PC-3 (cell line): Measurements from ENCODE around the gene SLC35A5. TPM values are rescaled to one million over a fixed set of nuclear protein-coding genes. Genes with fewer than 3 reads are reported as not detected.

Experiments used
- ATAC-seq: fragments of 200-7000 bp; cut with Tn5 transposase; 2 replicates; pipeline ENCODE4 v1.9.1; 2020; ENCODE audit warnings: mild to moderate bottlenecking, moderate library complexity
- BruUV-seq: library from RNA; stranded (reverse); fragments of 400-500 nt; replicated peaks from 2 replicates; lab custom pipeline; 2021; lab: Mats Ljungman, UMichigan
- CTCF ChIA-PET: fragments of 300-600 bp; sonication (Branson Sonifier 250); formaldehyde crosslinking; loops from one replicate; lab custom pipeline; 2022; ENCODE audit warnings: antibody characterized with exemption; lab: Charles Lee
- POLR2A ChIA-PET: fragments of 300-600 bp; sonication (Branson Sonifier 250); formaldehyde crosslinking; loops from one replicate; lab custom pipeline; 2022; ENCODE audit warnings: antibody characterized with exemption; ENCODE audit not compliant: unreplicated experiment; lab: Charles Lee
- DNase-seq: peaks from one replicate; pipeline ENCODE4 v3.0.0-alpha.2; 2015
- H2AFZ ChIP-seq: fragments of 300-600 bp; sonication (generic); 2 replicates; pipeline ENCODE4 v1.6.0; 2016; ENCODE audit warnings: antibody characterized with exemption, low read length
- H3F3A ChIP-seq: fragments of 300-600 bp; sonication (generic); one replicate; pipeline ENCODE4 v1.6.0; 2017; ENCODE audit warnings: antibody characterized with exemption, low read length, control low read depth, mild to moderate bottlenecking; ENCODE audit not compliant: unreplicated experiment
- H3K27ac ChIP-seq: fragments of 300-600 bp; sonication (generic); 2 replicates; pipeline ENCODE4 v1.5.1; 2016; ENCODE audit warnings: mild to moderate bottlenecking, low read length
- H3K27me3 ChIP-seq: fragments of 300-600 bp; sonication (generic); 2 replicates; pipeline ENCODE4 v1.6.1; 2016; ENCODE audit warnings: low read length, mixed read lengths
- H3K36me3 ChIP-seq: fragments of 300-600 bp; sonication (generic); 2 replicates; pipeline ENCODE4 v1.6.1; 2016; ENCODE audit warnings: low read depth, mixed run types, low read length, mixed read lengths
- H3K4me1 ChIP-seq: fragments of 300-600 bp; sonication (generic); 2 replicates; pipeline ENCODE4 v1.5.1; 2016; ENCODE audit warnings: low read length; ENCODE audit not compliant: insufficient read depth
- H3K4me2 ChIP-seq: fragments of 300-600 bp; sonication (generic); 2 replicates; pipeline ENCODE4 v1.6.0; 2016; ENCODE audit warnings: low read length
- H3K4me3 ChIP-seq: fragments of 300-600 bp; sonication (generic); 2 replicates; pipeline ENCODE4 v1.5.1; 2016; ENCODE audit warnings: mild to moderate bottlenecking, low read length, mixed read lengths
- H3K79me2 ChIP-seq: fragments of 300-600 bp; sonication (generic); 2 replicates; pipeline ENCODE4 v1.6.1; 2017; ENCODE audit warnings: low read length, mixed read lengths
- H3K9ac ChIP-seq: fragments of 300-600 bp; sonication (generic); 2 replicates; pipeline ENCODE4 v1.6.0; 2016; ENCODE audit warnings: mild to moderate bottlenecking, low read length
- H3K9me2 ChIP-seq: fragments of 300-600 bp; sonication (generic); replicated peaks from 2 replicates; pipeline ENCODE4 v1.6.1; 2016; ENCODE audit warnings: mixed run types, low read length, mixed read lengths
- H3K9me3 ChIP-seq: fragments of 300-600 bp; sonication (generic); 2 replicates; pipeline ENCODE4 v1.6.1; 2016; ENCODE audit warnings: low read length, mixed read lengths
- H4K20me1 ChIP-seq: fragments of 300-600 bp; sonication (generic); 2 replicates; pipeline ENCODE4 v1.6.1; 2016; ENCODE audit warnings: low read length, mixed read lengths
- EZH2 ChIP-seq: fragments of 300-600 bp; sonication (generic); IDR thresholded peaks from one replicate; pipeline ENCODE4 v1.6.1; 2017; ENCODE audit warnings: antibody characterized with exemption, mild to moderate bottlenecking, low read length; ENCODE audit not compliant: unreplicated experiment
- EZH2phosphoT487 ChIP-seq: fragments of 300-600 bp; sonication (generic); IDR thresholded peaks from 2 replicates; pipeline ENCODE4 v1.6.1; 2018; ENCODE audit warnings: mild to moderate bottlenecking, antibody characterized with exemption, low read length, borderline replicate concordance
- intact Hi-C: fragments of 100-400 bp; cut with micrococcal nuclease; formaldehyde crosslinking; loops from 2 replicates; pipeline ENCODE4 v1.9.0; 2023
- total RNA-seq: library from RNA; depleted of rRNA; stranded (reverse); fragments of >200 nt; gene quantifications from 2 replicates; pipeline ENCODE4 v1.2.3, GENCODE V29; 2014; rRNA removed
- TF ChIP-seq, protein P1 (sequence below): fragments of 300-600 bp; sonication (generic); conservative IDR thresholded peaks from 2 replicates; pipeline ENCODE4 v1.5.1; 2017; ENCODE audit warnings: antibody characterized with exemption, low read depth, mild to moderate bottlenecking, low read length

Gene SLC35A5
- total RNA-seq, 1 experiment from 2014 or later = 17.7 TPM

DNA sequence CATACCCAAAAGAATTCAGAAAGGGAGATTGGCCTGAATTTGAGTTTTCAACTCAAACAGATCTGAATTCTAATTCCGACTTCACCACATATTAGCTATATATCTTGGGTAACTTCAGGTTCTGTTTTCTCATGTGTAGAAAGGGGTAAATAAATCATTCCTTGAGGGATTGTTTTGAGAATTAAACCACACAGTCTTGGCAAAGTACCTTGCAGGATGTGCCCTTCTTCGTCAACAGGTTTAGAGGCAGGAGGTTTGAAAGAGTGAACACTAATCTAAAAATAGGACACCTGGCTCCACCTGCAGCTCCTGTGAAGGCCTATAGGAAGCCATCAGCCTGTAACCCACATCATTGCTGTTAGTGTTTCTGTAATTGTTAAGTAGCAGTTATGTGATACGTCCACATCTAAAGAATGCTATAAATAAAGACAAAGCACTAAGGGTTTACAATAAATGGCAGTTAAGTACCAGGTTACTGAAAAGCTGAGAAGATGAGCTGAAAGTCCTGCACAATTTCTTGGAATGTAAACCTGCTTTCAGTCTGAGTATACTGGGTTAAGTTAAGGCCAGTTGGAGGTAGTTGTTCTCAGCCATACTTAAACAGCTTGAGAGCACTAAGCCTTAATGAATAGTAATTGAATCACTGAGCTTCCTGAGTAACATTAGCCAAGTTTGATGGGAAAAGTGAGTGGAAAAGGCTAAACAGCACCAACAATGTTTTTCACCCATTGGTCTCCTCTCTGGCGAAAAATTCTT is 73.1 kb downstream of the SLC35A5 start:
- Histone ChIP-seq H3K79me2 (no peaks in the 10 kb centered on the region), H3F3A (no peaks in the 10 kb centered on the region), H3K27ac (no peak overlapping the region), H3K9ac (no peak overlapping the region), H4K20me1 (no peaks in the 10 kb centered on the region), H3K9me3 (no peaks in the 10 kb centered on the region), H3K27me3 (no peaks in the 10 kb centered on the region), H3K9me2 (no peaks in the 10 kb centered on the region), H3K4me1 (peaks cover 16% of the 10 kb centered on the region), H3K36me3 (no peaks in the 10 kb centered on the region), H3K4me3 (no peak overlapping the region), H2AFZ (no peak overlapping the region), H3K4me2 (no peak overlapping the region)
- intact Hi-C loops = no loop called here
- ChIA-PET POLR2A (no interaction called here), CTCF (no interaction called here)
- DNase-seq (no peak), ATAC-seq (no peak)
- BruUV-seq = no TSS peak
- no peak for TF ChIP-seq EZH2
- TF ChIP-seq EZH2phosphoT487 = no peak
- TF ChIP-seq, protein P1, sequence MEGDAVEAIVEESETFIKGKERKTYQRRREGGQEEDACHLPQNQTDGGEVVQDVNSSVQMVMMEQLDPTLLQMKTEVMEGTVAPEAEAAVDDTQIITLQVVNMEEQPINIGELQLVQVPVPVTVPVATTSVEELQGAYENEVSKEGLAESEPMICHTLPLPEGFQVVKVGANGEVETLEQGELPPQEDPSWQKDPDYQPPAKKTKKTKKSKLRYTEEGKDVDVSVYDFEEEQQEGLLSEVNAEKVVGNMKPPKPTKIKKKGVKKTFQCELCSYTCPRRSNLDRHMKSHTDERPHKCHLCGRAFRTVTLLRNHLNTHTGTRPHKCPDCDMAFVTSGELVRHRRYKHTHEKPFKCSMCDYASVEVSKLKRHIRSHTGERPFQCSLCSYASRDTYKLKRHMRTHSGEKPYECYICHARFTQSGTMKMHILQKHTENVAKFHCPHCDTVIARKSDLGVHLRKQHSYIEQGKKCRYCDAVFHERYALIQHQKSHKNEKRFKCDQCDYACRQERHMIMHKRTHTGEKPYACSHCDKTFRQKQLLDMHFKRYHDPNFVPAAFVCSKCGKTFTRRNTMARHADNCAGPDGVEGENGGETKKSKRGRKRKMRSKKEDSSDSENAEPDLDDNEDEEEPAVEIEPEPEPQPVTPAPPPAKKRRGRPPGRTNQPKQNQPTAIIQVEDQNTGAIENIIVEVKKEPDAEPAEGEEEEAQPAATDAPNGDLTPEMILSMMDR = no peak

Other genes with a start within 250 kb of the SLC35A5 start
- not detected in 2 replicates for gene CD200, start 228.9 kb upstream of the SLC35A5 start, total RNA-seq
- gene BTLA, start 62.6 kb upstream of the SLC35A5 start, total RNA-seq = not detected in 2 replicates
- 117 and 120 TPM in 2 replicates for gene ATG3, start 83 bp upstream of the SLC35A5 start, total RNA-seq
- gene CCDC80, start 79.1 kb downstream of the SLC35A5 start, total RNA-seq = 17.0 and 20.4 TPM in 2 replicates